Loucy (cell line): Measurements from ENCODE around the gene EEIG2.
"Not testable (repeated sequence)": the region's sequence is repeated elsewhere in the genome, so short reads cannot be mapped to it uniquely, and the experiment has no call there.

Experiments used
- CTCF ChIP-seq: fragments of 200-600 bp; sonication (generic); conservative IDR thresholded peaks from 2 replicates; pipeline ENCODE4 v1.5.1; 2014; ENCODE audit warnings: mild to moderate bottlenecking, antibody characterized with exemption, low read length
- EZH2phosphoT487 ChIP-seq: fragments of 200-600 bp; IDR thresholded peaks from 2 replicates; pipeline ENCODE4 v1.6.1; 2018; ENCODE audit warnings: antibody characterized with exemption, mild to moderate bottlenecking, moderate library complexity, borderline replicate concordance

GRCh38 chr1:108536791-108537190, 23.1 kb upstream of the EEIG2 start:
- not testable (repeated sequence) for TF ChIP-seq CTCF, EZH2phosphoT487
